Epithelial cell of proximal tubule (primary cell): ENCODE measurements around the gene KCNJ8. TPM values are rescaled to one million over a fixed set of nuclear protein-coding genes. Genes with fewer than 3 reads are reported as not detected.

Source experiments
- DNase-seq: peaks from one replicate; pipeline ENCODE4 v3.0.0-alpha.2; 2011; ENCODE audit warnings: low read depth
- H3K4me3 ChIP-seq: 2 replicates; pipeline ENCODE4 v1.5.1; 2011; ENCODE audit warnings: low read depth, mild to moderate bottlenecking, low read length
- total RNA-seq: library from RNA; depleted of rRNA; stranded (reverse); fragments of >200 nt; gene quantifications from 2 replicates; pipeline ENCODE4 v1.2.3, GENCODE V29; 2015
- TF ChIP-seq, protein P1 (sequence below): conservative IDR thresholded peaks from 2 replicates; pipeline ENCODE4 v1.5.1; 2012; ENCODE audit warnings: low read depth, mild to moderate bottlenecking, low read length

The KCNJ8 gene
- 0.06 TPM in 1 of 2 replicates, not detected in the other for total RNA-seq

- peak within 1 kb of the TSS; percentile 57 for H3K4me3 ChIP-seq
- no peak for DNase-seq
- TF ChIP-seq, protein P1, sequence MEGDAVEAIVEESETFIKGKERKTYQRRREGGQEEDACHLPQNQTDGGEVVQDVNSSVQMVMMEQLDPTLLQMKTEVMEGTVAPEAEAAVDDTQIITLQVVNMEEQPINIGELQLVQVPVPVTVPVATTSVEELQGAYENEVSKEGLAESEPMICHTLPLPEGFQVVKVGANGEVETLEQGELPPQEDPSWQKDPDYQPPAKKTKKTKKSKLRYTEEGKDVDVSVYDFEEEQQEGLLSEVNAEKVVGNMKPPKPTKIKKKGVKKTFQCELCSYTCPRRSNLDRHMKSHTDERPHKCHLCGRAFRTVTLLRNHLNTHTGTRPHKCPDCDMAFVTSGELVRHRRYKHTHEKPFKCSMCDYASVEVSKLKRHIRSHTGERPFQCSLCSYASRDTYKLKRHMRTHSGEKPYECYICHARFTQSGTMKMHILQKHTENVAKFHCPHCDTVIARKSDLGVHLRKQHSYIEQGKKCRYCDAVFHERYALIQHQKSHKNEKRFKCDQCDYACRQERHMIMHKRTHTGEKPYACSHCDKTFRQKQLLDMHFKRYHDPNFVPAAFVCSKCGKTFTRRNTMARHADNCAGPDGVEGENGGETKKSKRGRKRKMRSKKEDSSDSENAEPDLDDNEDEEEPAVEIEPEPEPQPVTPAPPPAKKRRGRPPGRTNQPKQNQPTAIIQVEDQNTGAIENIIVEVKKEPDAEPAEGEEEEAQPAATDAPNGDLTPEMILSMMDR, result no peak
Measured at GRCh38 chr12:21774358-21775132, at the start of gene KCNJ8. TSS of gene KCNJ8 (minus strand) at chr12:21774706. CDS start at chr12:21773616, 1,090 bp downstream.

DNA sequence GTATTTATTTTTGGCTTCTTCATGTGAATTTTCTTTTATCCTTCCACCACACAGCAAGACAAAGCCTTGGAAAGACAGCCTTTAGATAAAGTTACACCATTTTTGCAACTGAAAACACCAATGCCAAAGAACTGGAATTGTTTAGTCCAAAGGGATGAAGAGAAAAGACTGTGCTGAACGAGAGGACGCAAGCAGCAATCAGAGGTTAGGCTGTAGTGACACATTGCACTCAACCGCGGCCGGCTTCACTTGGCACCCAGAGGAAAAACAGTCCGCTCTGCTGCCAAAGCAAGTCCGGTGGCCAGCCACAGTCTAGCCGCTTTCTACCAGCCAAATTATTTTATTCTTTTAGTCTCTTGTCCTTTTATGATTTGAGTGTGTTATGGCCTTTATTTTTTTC lies 49.1 kb upstream of the KCNJ8 start:
- TF ChIP-seq, protein P1, result no peak
- H3K4me3 ChIP-seq, result no peak overlapping the region
- no peak for DNase-seq

GRCh38 chr12:21819678-21820077 lies 45.2 kb upstream of the KCNJ8 start:
- TF ChIP-seq, protein P1, result no peak
- DNase-seq, result no peak

GRCh38 chr12:21819236-21819635 lies 44.7 kb upstream of the KCNJ8 start:
- TF ChIP-seq, protein P1, result no peak
- no peak overlapping the region for H3K4me3 ChIP-seq
- DNase-seq, result no peak

More at GRCh38 chr12:21819678-21820077, 45.2 kb upstream of the KCNJ8 start:
- no peak overlapping the region for H3K4me3 ChIP-seq

GRCh38 chr12:21818627-21819026 lies 44.1 kb upstream of the KCNJ8 start:
- H3K4me3 ChIP-seq, result no peak overlapping the region
- DNase-seq, result no peak
- TF ChIP-seq, protein P1, result no peak

- TF ChIP-seq, protein P1, result no peak
- no peak for DNase-seq
- H3K4me3 ChIP-seq, result no peak overlapping the region
Measured at GRCh38 chr12:21815306-21816062, 41.0 kb upstream of the KCNJ8 start.

DNA sequence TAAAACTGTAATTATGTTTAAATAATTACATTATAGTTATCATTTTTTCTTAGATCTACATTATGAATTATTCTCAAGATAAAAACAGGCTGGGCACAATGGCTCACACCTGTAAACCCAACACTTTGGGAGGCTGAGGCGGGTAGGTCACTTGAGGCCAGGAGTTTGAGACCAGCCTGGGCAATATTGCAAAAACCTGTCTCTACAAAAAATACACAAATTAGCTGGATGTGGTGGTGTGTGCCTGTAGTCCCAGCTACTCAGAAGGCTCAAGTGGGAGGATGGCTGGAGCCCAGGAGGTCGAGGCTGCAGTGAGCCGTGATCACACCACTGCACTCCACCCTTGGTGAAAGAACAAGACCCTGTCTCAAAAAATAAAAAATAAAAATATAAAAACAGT lies 40.3 kb upstream of the KCNJ8 start:
- no peak for DNase-seq
- TF ChIP-seq, protein P1, result no peak

More for the DNA sequence above, 40.3 kb upstream of the KCNJ8 start:
- no peak overlapping the region for H3K4me3 ChIP-seq
